Measurements from ENCODE around the gene KCNK13. TPM values are rescaled to one million over a fixed set of nuclear protein-coding genes. Genes with fewer than 3 reads are reported as not detected.
"Not testable (repeated sequence)": the region's sequence is repeated elsewhere in the genome, so short reads cannot be mapped to it uniquely, and the experiment has no call there.

The KCNK13 gene
- under 1 TPM in 1 of 2 experiments, not detected in 1; 0.19 TPM for total RNA-seq

GRCh38 chr14:90061685-90062126, at the start of gene KCNK13:
KCNK13 (plus strand) TSS chr14:90061994; CDS start chr14:90062206, 212 bp downstream.
- Mint-ChIP-seq H3K4me1 (peaks cover 12% of the 10 kb centered on the region), H3K27me3 (peaks cover 68% of the 10 kb centered on the region), H3K36me3 (no peaks in the 10 kb centered on the region), H3K9me3 (no peaks in the 10 kb centered on the region), H3K27ac (no peak within 1 kb of the TSS), H3K4me3 (peak within 1 kb of the TSS; percentile 83)
- no peak for ATAC-seq (ENCODE audit: low read depth)
- POLR2A ChIA-PET: interaction anchor here (0.6 to 1.5 kb wide), 2 partner anchors 88 to 741 kb away, joined by 3 read pairs; no protein-coding TSS in a partner anchor
- DNase-seq: peak; percentile 49

- ATAC-seq (ENCODE audit: low read depth): no peak
- no peak overlapping the region for H3K4me3 Mint-ChIP-seq
- H3K36me3 Mint-ChIP-seq: peaks cover 54% of the 10 kb centered on the region
- no peak overlapping the region for H3K27ac Mint-ChIP-seq
- POLR2A ChIA-PET: no interaction called here
- H3K9me3 Mint-ChIP-seq: peaks cover 2% of the 10 kb centered on the region
- DNase-seq: no peak
- H3K4me1 Mint-ChIP-seq: peaks cover 8% of the 10 kb centered on the region
- H3K27me3 Mint-ChIP-seq: no peaks in the 10 kb centered on the region
These were observed 44.4 kb upstream of the KCNK13 start for GRCh38 chr14:90017371-90017770.

- H3K27me3 Mint-ChIP-seq: no peaks in the 10 kb centered on the region
- POLR2A ChIA-PET: no interaction called here
- no peaks in the 10 kb centered on the region for H3K9me3 Mint-ChIP-seq
- ATAC-seq (ENCODE audit: low read depth) (no peak), DNase-seq (no peak)
- H3K36me3 Mint-ChIP-seq: peaks cover 54% of the 10 kb centered on the region
- no peak overlapping the region for H3K4me3 Mint-ChIP-seq
- H3K27ac Mint-ChIP-seq: peak overlapping the region; percentile 35
- H3K4me1 Mint-ChIP-seq: peaks cover 8% of the 10 kb centered on the region
These were observed 41.8 kb upstream of the KCNK13 start for GRCh38 chr14:90019824-90020523.

- H3K4me3 Mint-ChIP-seq: no peak overlapping the region
- POLR2A ChIA-PET: no interaction called here
- no peaks in the 10 kb centered on the region for H3K27me3 Mint-ChIP-seq
- H3K4me1 Mint-ChIP-seq: peaks cover 6% of the 10 kb centered on the region
- no peak for ATAC-seq (ENCODE audit: low read depth)
- H3K27ac Mint-ChIP-seq: no peak overlapping the region
- no peak for DNase-seq
- no peaks in the 10 kb centered on the region for H3K9me3 Mint-ChIP-seq
- H3K36me3 Mint-ChIP-seq: peaks cover 48% of the 10 kb centered on the region
These were observed 38.5 kb upstream of the KCNK13 start for GRCh38 chr14:90023176-90023896.

- ATAC-seq (ENCODE audit: low read depth): no peak
- POLR2A ChIA-PET: no interaction called here
- Mint-ChIP-seq H3K27ac (no peak overlapping the region), H3K27me3 (no peaks in the 10 kb centered on the region), H3K9me3 (no peaks in the 10 kb centered on the region), H3K4me1 (no peaks in the 10 kb centered on the region), H3K4me3 (no peak overlapping the region), H3K36me3 (peaks cover 35% of the 10 kb centered on the region)
- no peak for DNase-seq
These were observed 36.9 kb upstream of the KCNK13 start for GRCh38 chr14:90024910-90025309.

- H3K4me3 Mint-ChIP-seq; H3K9me3 Mint-ChIP-seq; POLR2A ChIA-PET; H3K27me3 Mint-ChIP-seq; H3K27ac Mint-ChIP-seq; H3K4me1 Mint-ChIP-seq; ATAC-seq (ENCODE audit: low read depth); DNase-seq: not testable (repeated sequence)
- peaks cover 29% of the 10 kb centered on the region for H3K36me3 Mint-ChIP-seq
These were observed 35.2 kb upstream of the KCNK13 start for GRCh38 chr14:90026608-90027007.

GRCh38 chr14:90027842-90028241, 34.0 kb upstream of the KCNK13 start:
- DNase-seq (no peak), ATAC-seq (ENCODE audit: low read depth) (no peak)
- H3K9me3 Mint-ChIP-seq: no peaks in the 10 kb centered on the region
- no peaks in the 10 kb centered on the region for H3K27me3 Mint-ChIP-seq
- POLR2A ChIA-PET: no interaction called here
- peaks cover 1% of the 10 kb centered on the region for H3K4me1 Mint-ChIP-seq
- H3K27ac Mint-ChIP-seq: no peak overlapping the region
- peaks cover 32% of the 10 kb centered on the region for H3K36me3 Mint-ChIP-seq
- H3K4me3 Mint-ChIP-seq: no peak overlapping the region

GRCh38 chr14:90034156-90034555, 27.6 kb upstream of the KCNK13 start:
- ATAC-seq (ENCODE audit: low read depth) (no peak), DNase-seq (no peak)
- Mint-ChIP-seq H3K4me3 (no peak overlapping the region), H3K4me1 (peaks cover 1% of the 10 kb centered on the region), H3K36me3 (peaks cover 45% of the 10 kb centered on the region), H3K27me3 (no peaks in the 10 kb centered on the region), H3K27ac (no peak overlapping the region), H3K9me3 (no peaks in the 10 kb centered on the region)
- POLR2A ChIA-PET: no interaction called here

- POLR2A ChIA-PET: no interaction called here
These were observed 26.8 kb upstream of the KCNK13 start for GRCh38 chr14:90034835-90035525.

GRCh38 chr14:90039253-90040010, 22.4 kb upstream of the KCNK13 start:
- Mint-ChIP-seq H3K27me3 (no peaks in the 10 kb centered on the region), H3K9me3 (no peaks in the 10 kb centered on the region), H3K4me3 (no peak overlapping the region), H3K27ac (no peak overlapping the region), H3K4me1 (peaks cover 1% of the 10 kb centered on the region), H3K36me3 (peaks cover 51% of the 10 kb centered on the region)
- POLR2A ChIA-PET: no interaction called here
- DNase-seq (no peak), ATAC-seq (ENCODE audit: low read depth) (no peak)

More at GRCh38 chr14:90034835-90035525, 26.8 kb upstream of the KCNK13 start:
- H3K4me1 Mint-ChIP-seq: peaks cover 3% of the 10 kb centered on the region
- H3K9me3 Mint-ChIP-seq: no peaks in the 10 kb centered on the region
- no peak overlapping the region for H3K4me3 Mint-ChIP-seq
- no peak for DNase-seq
- no peaks in the 10 kb centered on the region for H3K27me3 Mint-ChIP-seq
- ATAC-seq (ENCODE audit: low read depth): no peak
- peaks cover 52% of the 10 kb centered on the region for H3K36me3 Mint-ChIP-seq
- H3K27ac Mint-ChIP-seq: no peak overlapping the region

- peaks cover 46% of the 10 kb centered on the region for H3K36me3 Mint-ChIP-seq
- POLR2A ChIA-PET: no interaction called here
- DNase-seq (no peak), ATAC-seq (ENCODE audit: low read depth) (no peak)
- peaks cover 1% of the 10 kb centered on the region for H3K4me1 Mint-ChIP-seq
- H3K9me3 Mint-ChIP-seq: no peaks in the 10 kb centered on the region
- H3K4me3 Mint-ChIP-seq: no peak overlapping the region
- H3K27ac Mint-ChIP-seq: no peak overlapping the region
- no peaks in the 10 kb centered on the region for H3K27me3 Mint-ChIP-seq
These were observed 21.4 kb upstream of the KCNK13 start for GRCh38 chr14:90040411-90040810.

GRCh38 chr14:90042496-90043252, 19.1 kb upstream of the KCNK13 start:
- POLR2A ChIA-PET: no interaction called here
- no peak overlapping the region for H3K4me3 Mint-ChIP-seq
- peaks cover 1% of the 10 kb centered on the region for H3K4me1 Mint-ChIP-seq
- H3K27me3 Mint-ChIP-seq: no peaks in the 10 kb centered on the region
- no peak for DNase-seq
- peaks cover 35% of the 10 kb centered on the region for H3K36me3 Mint-ChIP-seq
- no peak overlapping the region for H3K27ac Mint-ChIP-seq
- H3K9me3 Mint-ChIP-seq: no peaks in the 10 kb centered on the region
- ATAC-seq (ENCODE audit: low read depth): no peak

Data from activated naive CD8-positive, alpha-beta T cell treated with anti-CD3 and anti-CD28 coated beads, Interleukin-2, amount 10 ng/mL, durations not matched to agents 7 days and 5 days (primary cell).